ENCODE data around the gene ACSM2B. TPM values are rescaled to one million over a fixed set of nuclear protein-coding genes. Genes with fewer than 3 reads are reported as not detected.
"Not testable (repeated sequence)": the region's sequence is repeated elsewhere in the genome, so short reads cannot be mapped to it uniquely, and the experiment has no call there.

Gene ACSM2B
- total RNA-seq: under 1 TPM in 2 of 4 donors, not detected in 2; 0.16 to 0.60 TPM

GRCh38 chr16:20576145-20576544, at the start of gene ACSM2B:
Gene ACSM2B, minus strand, starts transcription at chr16:20576367. Its CDS starts 11,522 bp downstream, at chr16:20564845.
- DNase-seq; H3K9me3 ChIP-seq; H3K36me3 ChIP-seq; H3K4me1 ChIP-seq; intact Hi-C loops (cut with DNase I; ENCODE audit: low total_unique reads); H3K27me3 ChIP-seq; H3K4me3 ChIP-seq; in situ Hi-C loops (cut with MboI; ENCODE audit: low sequenced_read_pairs in 4 of 4); ATAC-seq; H3K27ac ChIP-seq: not testable (repeated sequence)

- no peak for TF ChIP-seq POLR2A (IDR thresholded peaks at IDR 0.05)
- intact Hi-C loops (cut with DNase I; ENCODE audit: low total_unique reads): no loop called here
- in situ Hi-C loops (cut with MboI; ENCODE audit: low sequenced_read_pairs in 4 of 4): no loop called here
- Histone ChIP-seq H3K9me3 (no peaks in the 10 kb centered on the region), H3K4me3 (no peak overlapping the region), H3K4me1 (no peaks in the 10 kb centered on the region), H3K27ac (no peak overlapping the region), H3K27me3 (no peaks in the 10 kb centered on the region), H3K36me3 (no peaks in the 10 kb centered on the region)
- DNase-seq (no peak), ATAC-seq (no peak)
Observed at GRCh38 chr16:20624882-20625807, 49.0 kb upstream of the ACSM2B start.

- Histone ChIP-seq H3K27ac (no peak overlapping the region), H3K36me3 (no peaks in the 10 kb centered on the region), H3K4me3 (no peak overlapping the region), H3K4me1 (no peaks in the 10 kb centered on the region), H3K27me3 (no peaks in the 10 kb centered on the region), H3K9me3 (no peaks in the 10 kb centered on the region)
- in situ Hi-C loops (cut with MboI; ENCODE audit: low sequenced_read_pairs in 4 of 4): no loop called here
- ATAC-seq (no peak), DNase-seq (no peak)
- intact Hi-C loops (cut with DNase I; ENCODE audit: low total_unique reads): no loop called here
- TF ChIP-seq POLR2A (IDR thresholded peaks at IDR 0.05) (no peak), CTCF (IDR thresholded peaks at IDR 0.05 in 4 of 5, conservative IDR thresholded peaks at IDR 0.05 in 1 of 5) (no peak)
Observed at GRCh38 chr16:20624205-20624604, 48.0 kb upstream of the ACSM2B start.

GRCh38 chr16:20622498-20622870, 46.3 kb upstream of the ACSM2B start:
- H3K9me3 ChIP-seq: no peaks in the 10 kb centered on the region
- H3K36me3 ChIP-seq: no peaks in the 10 kb centered on the region
- H3K27ac ChIP-seq: no peak overlapping the region
- H3K4me1 ChIP-seq: no peaks in the 10 kb centered on the region
- H3K27me3 ChIP-seq: no peaks in the 10 kb centered on the region
- in situ Hi-C loops (cut with MboI; ENCODE audit: low sequenced_read_pairs in 4 of 4) (no loop called here), intact Hi-C loops (cut with DNase I; ENCODE audit: low total_unique reads) (no loop called here)
- DNase-seq (no peak), ATAC-seq (no peak)
- H3K4me3 ChIP-seq: no peak overlapping the region
- TF ChIP-seq POLR2A (IDR thresholded peaks at IDR 0.05): no peak
- TF ChIP-seq CTCF (IDR thresholded peaks at IDR 0.05 in 4 of 5, conservative IDR thresholded peaks at IDR 0.05 in 1 of 5): no peak

- ATAC-seq: no peak
- Histone ChIP-seq H3K4me3 (no peak overlapping the region), H3K9me3 (no peaks in the 10 kb centered on the region), H3K36me3 (no peaks in the 10 kb centered on the region), H3K27me3 (no peaks in the 10 kb centered on the region), H3K27ac (no peak overlapping the region), H3K4me1 (no peaks in the 10 kb centered on the region)
- in situ Hi-C loops (cut with MboI; ENCODE audit: low sequenced_read_pairs in 4 of 4) (no loop called here), intact Hi-C loops (cut with DNase I; ENCODE audit: low total_unique reads) (no loop called here)
- DNase-seq: no peak
- no peak for TF ChIP-seq CTCF (IDR thresholded peaks at IDR 0.05 in 4 of 5, conservative IDR thresholded peaks at IDR 0.05 in 1 of 5)
Observed at GRCh38 chr16:20621406-20621805, 45.2 kb upstream of the ACSM2B start.

All from gastrocnemius medialis (tissue), 4 donors.